AG04450 (cell line): ENCODE results near the gene ALG5. TPM values are rescaled to one million over a fixed set of nuclear protein-coding genes. Genes with fewer than 3 reads are reported as not detected.

Experiments used
- CTCF ChIA-PET: fragments of 300-600, 350-600 bp; formaldehyde crosslinking; extraction: SDS; loops from one replicate; lab custom pipeline; 2022; ENCODE audit warnings: antibody characterized with exemption, inconsistent platforms; lab: Charles Lee
- POLR2A ChIA-PET: fragments of 350-600 bp; formaldehyde crosslinking; extraction: SDS; loops from one replicate; lab custom pipeline; 2021; ENCODE audit warnings: antibody characterized with exemption, inconsistent platforms; lab: Yijun Ruan, JAX
- DNase-seq: peaks from one replicate; pipeline ENCODE4 v3.0.0-alpha.2; 2011; ENCODE audit warnings: low read depth, low spot score
- H3K27ac ChIP-seq: one replicate; pipeline ENCODE4 v1.5.1; 2012; ENCODE audit warnings: low read depth, low read length, control low read depth
- H3K27me3 ChIP-seq: one replicate; pipeline ENCODE4 v1.6.0; 2012; ENCODE audit warnings: low read length; ENCODE audit not compliant: control insufficient read depth, insufficient read depth
- H3K4me3 ChIP-seq: 2 replicates; pipeline ENCODE4 v1.5.1; 2011; ENCODE audit warnings: mild to moderate bottlenecking, low read depth, low read length, control low read depth
- H3K9me3 ChIP-seq: 2 replicates; pipeline ENCODE4 v1.5.1; 2012; ENCODE audit warnings: low read length; ENCODE audit not compliant: control insufficient read depth, insufficient read depth
- polyA plus RNA-seq: library from polyadenylated mRNA; depleted of rRNA; stranded (reverse); fragments of >200 nt; gene quantifications from 2 replicates; pipeline ENCODE4 v1.2.3, GENCODE V29; 2011
- TF ChIP-seq, protein P1 (sequence below): IDR thresholded peaks from 2 replicates; pipeline ENCODE4 v1.5.1; 2011; ENCODE audit warnings: low read depth, low read length, control low read depth, inconsistent platforms

The ALG5 gene
- polyA plus RNA-seq, 1 experiment, result 51.6 TPM

DNA sequence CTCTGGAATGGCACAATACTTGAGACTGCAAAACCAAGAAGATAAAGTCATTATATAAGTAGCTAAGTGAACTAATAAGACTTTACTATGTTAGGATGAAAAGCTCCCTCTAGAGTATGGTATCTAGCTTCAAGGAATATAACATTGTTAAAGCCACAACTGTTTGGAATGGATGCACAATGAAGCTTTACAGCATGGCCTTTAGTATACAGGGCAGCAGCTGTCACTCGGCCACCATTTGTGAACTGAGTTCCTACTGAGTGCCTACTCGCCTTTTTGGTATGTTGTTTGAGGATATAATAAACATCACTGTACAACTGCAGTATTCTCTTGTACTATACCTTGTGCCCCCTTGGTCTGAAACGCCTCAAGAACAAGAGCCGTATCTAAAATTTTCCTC lies 6.8 kb downstream of the ALG5 start:
- no peak for DNase-seq
- CTCF ChIA-PET, result interaction anchor here (1.1 to 4.8 kb wide), 4 partner anchors 10 to 77 kb away, joined by 3 to 40 read pairs (median 4); no protein-coding TSS in a partner anchor
- TF ChIP-seq, protein P1, sequence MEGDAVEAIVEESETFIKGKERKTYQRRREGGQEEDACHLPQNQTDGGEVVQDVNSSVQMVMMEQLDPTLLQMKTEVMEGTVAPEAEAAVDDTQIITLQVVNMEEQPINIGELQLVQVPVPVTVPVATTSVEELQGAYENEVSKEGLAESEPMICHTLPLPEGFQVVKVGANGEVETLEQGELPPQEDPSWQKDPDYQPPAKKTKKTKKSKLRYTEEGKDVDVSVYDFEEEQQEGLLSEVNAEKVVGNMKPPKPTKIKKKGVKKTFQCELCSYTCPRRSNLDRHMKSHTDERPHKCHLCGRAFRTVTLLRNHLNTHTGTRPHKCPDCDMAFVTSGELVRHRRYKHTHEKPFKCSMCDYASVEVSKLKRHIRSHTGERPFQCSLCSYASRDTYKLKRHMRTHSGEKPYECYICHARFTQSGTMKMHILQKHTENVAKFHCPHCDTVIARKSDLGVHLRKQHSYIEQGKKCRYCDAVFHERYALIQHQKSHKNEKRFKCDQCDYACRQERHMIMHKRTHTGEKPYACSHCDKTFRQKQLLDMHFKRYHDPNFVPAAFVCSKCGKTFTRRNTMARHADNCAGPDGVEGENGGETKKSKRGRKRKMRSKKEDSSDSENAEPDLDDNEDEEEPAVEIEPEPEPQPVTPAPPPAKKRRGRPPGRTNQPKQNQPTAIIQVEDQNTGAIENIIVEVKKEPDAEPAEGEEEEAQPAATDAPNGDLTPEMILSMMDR, result 0 out of 2 replicates have a peak, but pooled peaks have one; percentile 8

DNA sequence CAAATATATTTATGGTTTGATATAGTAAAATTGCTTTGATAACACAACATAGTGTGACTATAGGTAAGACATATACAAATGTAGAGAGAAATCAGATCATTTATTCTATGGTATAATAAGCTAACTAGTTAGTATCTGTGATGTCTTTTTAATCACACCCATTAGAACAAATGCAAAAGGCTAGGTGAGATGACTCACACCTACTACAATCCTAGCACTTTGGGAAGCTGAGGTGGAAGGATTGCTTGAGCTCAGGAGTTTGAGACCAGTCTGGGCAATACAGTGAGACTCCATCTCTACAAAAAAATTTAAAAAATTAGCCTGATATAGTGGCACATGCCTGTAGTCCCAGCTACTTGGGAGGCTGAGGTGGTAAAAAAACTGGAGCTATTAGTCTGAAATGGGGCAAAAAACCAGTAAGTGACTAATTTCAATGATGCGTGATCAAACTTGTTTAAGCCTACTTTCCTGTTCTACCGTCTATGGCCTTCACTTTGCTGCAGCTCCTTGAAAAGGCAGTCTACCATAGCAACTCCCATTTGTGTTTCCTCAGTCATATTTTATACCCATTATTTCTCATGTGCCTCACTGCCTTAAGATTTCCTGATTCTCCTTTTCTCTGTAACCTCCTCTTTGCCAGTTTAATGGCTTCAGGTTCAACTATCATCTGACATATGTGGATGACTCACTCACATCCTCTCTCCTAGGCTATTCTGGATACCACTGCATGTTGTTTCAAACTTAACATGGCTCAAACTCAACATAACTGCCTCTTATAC lies 12.5 kb downstream of the ALG5 start:
- no peak overlapping the region for H3K4me3 ChIP-seq
- no peaks in the 10 kb centered on the region for H3K27me3 ChIP-seq
- ChIA-PET CTCF (interaction anchor here (0.6 to 1.9 kb wide), 2 partner anchors 13 to 128 kb away, joined by 3 to 11 read pairs; partner anchors contain the start of gene ALG5), POLR2A (no interaction called here)
- H3K27ac ChIP-seq, result no peak overlapping the region
- H3K9me3 ChIP-seq, result no peaks in the 10 kb centered on the region
- TF ChIP-seq, protein P1, result no peak
- DNase-seq, result no peak

More for the DNA sequence above, 6.8 kb downstream of the ALG5 start:
- no peaks in the 10 kb centered on the region for H3K9me3 ChIP-seq
- H3K4me3 ChIP-seq, result no peak overlapping the region
- no peaks in the 10 kb centered on the region for H3K27me3 ChIP-seq
- H3K27ac ChIP-seq, result no peak overlapping the region
- POLR2A ChIA-PET, result interaction anchor here (0.7 kb wide), 1 partner anchor 9 kb away, joined by 4 read pairs; no protein-coding TSS in a partner anchor

DNA sequence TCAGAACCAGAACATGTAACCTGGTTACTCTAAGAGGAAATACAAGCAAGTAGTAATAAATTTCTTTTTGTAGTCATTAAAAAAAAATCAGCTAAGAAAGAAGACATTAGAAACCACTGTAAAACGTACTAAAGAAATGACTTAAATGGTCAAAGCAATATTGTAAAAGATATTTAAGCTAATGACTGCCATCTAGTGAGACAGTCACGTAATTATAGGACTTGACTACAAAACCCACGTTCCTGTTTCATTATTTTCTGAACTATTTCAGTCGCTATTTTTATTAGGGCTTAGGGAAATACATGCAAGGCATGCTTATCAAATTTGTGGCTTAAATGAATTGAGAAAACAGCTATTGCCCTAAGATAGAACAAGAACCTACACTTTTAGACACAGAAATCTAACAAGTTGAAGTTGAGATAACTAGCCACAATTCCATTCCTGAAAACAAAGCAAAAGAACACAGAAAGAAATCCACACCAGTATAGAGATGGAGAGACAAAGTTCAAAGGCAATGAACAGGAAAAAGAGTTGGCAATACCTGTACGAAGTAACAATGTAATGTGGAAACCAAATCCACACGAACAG lies 17.9 kb downstream of the ALG5 start:
- DNase-seq, result peak; percentile 36
- Histone ChIP-seq H3K9me3 (no peaks in the 10 kb centered on the region), H3K27me3 (no peaks in the 10 kb centered on the region), H3K27ac (no peak overlapping the region), H3K4me3 (no peak overlapping the region)
- TF ChIP-seq, protein P1, result peak; percentile 55
- ChIA-PET POLR2A (interaction anchor here (0.6 kb wide), 1 partner anchor 123 kb away, joined by 4 read pairs; no protein-coding TSS in a partner anchor), CTCF (interaction anchor here (0.6 to 7.2 kb wide), 41 partner anchors 9 to 1002 kb away, joined by 3 to 432 read pairs (median 4); partner anchors contain the start of gene ALG5)

DNA sequence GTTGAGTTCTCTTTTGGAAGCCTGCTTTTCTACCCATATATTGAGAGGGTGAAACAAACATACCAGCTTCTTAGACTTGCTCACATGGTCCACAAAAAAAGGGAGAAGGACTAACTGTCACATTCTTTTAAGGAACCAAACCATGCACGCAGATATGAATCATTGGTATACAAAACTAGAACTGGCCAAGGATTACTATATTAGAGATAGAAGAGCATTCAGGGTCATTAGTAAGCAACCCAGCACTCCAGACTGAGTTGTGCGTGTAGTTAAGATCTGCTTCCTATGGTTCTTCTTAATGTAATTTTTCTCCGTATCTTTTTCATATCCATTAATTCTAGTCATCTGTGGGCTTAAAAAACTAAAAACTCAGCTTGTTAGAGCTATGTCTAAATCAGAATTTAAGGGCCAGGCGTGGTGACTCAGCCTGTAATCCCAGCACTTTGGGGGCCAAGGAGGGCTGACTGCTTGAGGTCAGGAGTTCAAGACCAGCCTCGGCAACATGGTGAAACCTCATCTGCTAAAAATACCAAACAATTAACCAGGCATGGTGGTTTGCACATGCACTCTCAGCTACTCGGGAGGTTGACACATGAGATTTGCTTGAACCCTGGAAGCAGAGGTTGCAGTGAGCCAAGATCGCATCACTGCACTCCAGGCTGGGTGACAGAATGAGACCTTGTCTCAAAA lies 19.6 kb downstream of the ALG5 start:
- POLR2A ChIA-PET, result interaction anchor here (0.6 kb wide), 1 partner anchor 673 kb away, joined by 3 read pairs; no protein-coding TSS in a partner anchor
- CTCF ChIA-PET, result interaction anchor here (0.6 to 7.2 kb wide), 9 partner anchors 10 to 697 kb away, joined by 3 to 432 read pairs (median 10); no protein-coding TSS in a partner anchor
- no peak overlapping the region for H3K4me3 ChIP-seq
- H3K27ac ChIP-seq, result peak overlapping the region; percentile 34
- H3K9me3 ChIP-seq, result peaks cover 8% of the 10 kb centered on the region
- peak; percentile 26 for DNase-seq
- TF ChIP-seq, protein P1, result no peak
- H3K27me3 ChIP-seq, result no peaks in the 10 kb centered on the region
